ENCODE data around the gene ABCC11. TPM values are rescaled to one million over a fixed set of nuclear protein-coding genes. Genes with fewer than 3 reads are reported as not detected.
A peak's percentile ranks its signal among the peaks of the same experiment; 100 is the strongest.

Gene ABCC11
- polyA plus RNA-seq, 2 of the 4 experiments (the other 2 are of a cell fraction), result 0.19 to 0.21 TPM

DNA sequence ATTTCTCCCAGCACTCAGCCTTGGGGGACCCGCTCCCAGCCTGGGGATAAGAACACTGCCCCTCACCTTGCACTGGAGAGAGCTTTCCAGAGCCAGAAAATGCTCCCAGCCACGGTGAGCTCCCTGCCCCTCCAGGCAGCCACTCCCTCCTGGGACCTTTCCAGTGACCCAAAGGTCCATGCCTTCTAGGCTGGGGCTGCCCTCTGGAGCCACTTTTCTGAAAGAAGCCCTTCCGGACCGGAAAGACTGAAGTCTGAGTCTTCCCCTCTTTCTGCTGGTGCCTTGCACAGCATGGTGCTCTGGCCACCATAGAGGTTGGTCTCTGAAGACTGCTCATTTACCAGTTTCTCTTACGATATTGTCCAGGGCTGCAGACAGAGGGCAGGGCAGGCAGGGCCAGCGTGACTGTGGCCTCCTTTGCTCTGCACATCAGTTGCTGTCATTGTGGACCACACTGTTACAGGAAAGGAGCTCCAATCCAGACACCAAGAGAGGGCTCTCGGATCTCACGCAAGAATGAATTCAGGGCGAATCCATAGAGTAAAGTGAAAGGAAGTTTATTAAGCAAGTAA, 84.4 kb downstream of the ABCC11 start:
- Histone ChIP-seq H3K27ac (peak overlapping the region; percentile 33 to 36; a peak in 3 of 6 replicates), H3K9me3 (no peaks in the 10 kb centered on the region), H3K4me2 (no peak overlapping the region), H3K4me1 (peaks cover 33% of the 10 kb centered on the region), H3K4me3 (no peak overlapping the region)
- no peak for FAIRE-seq
- ChIA-PET CTCF (interaction anchor here (1.2 to 6.8 kb wide), 3 partner anchors 1019 to 1215 kb away, joined by 4 to 82 read pairs (median 36); partner anchors contain the start of gene NETO2), POLR2A (no interaction called here)
- WGBS (ENCODE audit: missing lambda C conversion rate), result 89% methylated on average over 9 of the region's 9 CpGs
- no peak for TF ChIP-seq ZFP36 (IDR thresholded peaks at IDR 0.05; ENCODE audit: borderline replicate concordance, partially characterized antibody)
- TF ChIP-seq, protein P1, sequence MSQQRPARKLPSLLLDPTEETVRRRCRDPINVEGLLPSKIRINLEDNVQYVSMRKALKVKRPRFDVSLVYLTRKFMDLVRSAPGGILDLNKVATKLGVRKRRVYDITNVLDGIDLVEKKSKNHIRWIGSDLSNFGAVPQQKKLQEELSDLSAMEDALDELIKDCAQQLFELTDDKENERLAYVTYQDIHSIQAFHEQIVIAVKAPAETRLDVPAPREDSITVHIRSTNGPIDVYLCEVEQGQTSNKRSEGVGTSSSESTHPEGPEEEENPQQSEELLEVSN (IDR thresholded peaks at IDR 0.05; ENCODE audit: borderline replicate concordance, low read depth), result no peak
- no peak for TF ChIP-seq CHD4 (IDR thresholded peaks at IDR 0.05; ENCODE audit: borderline replicate concordance)
- no peak for TF ChIP-seq RNF2 (IDR thresholded peaks at IDR 0.05; ENCODE audit: borderline replicate concordance, low read depth)
- no peak for TF ChIP-seq SMC3 (IDR thresholded peaks at IDR 0.05)
- no peak for TF ChIP-seq EHMT2 (IDR thresholded peaks at IDR 0.05; ENCODE audit: low read depth)
- TF ChIP-seq NFE2L2 (conservative IDR thresholded peaks at IDR 0.05; ENCODE audit: low read length), result no peak
- TF ChIP-seq EP300 (IDR thresholded peaks at IDR 0.05), result no peak
- TF ChIP-seq, protein P2, sequence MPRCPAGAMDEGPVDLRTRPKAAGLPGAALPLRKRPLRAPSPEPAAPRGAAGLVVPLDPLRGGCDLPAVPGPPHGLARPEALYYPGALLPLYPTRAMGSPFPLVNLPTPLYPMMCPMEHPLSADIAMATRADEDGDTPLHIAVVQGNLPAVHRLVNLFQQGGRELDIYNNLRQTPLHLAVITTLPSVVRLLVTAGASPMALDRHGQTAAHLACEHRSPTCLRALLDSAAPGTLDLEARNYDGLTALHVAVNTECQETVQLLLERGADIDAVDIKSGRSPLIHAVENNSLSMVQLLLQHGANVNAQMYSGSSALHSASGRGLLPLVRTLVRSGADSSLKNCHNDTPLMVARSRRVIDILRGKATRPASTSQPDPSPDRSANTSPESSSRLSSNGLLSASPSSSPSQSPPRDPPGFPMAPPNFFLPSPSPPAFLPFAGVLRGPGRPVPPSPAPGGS (IDR thresholded peaks at IDR 0.05), result no peak
- TF ChIP-seq CHD2 (IDR thresholded peaks at IDR 0.05; ENCODE audit: low read length, partially characterized antibody), result no peak
- no peak for TF ChIP-seq MAZ (IDR thresholded peaks at IDR 0.05; ENCODE audit: borderline replicate concordance, low read depth, low read length)
- no peak for TF ChIP-seq FOSL2 (IDR thresholded peaks at IDR 0.05)
- TF ChIP-seq FOSL2 (CRISPR knock-in tag; IDR thresholded peaks at IDR 0.05), result no peak
- TF ChIP-seq KDM5A (IDR thresholded peaks at IDR 0.05), result no peak
- TF ChIP-seq, protein P3, sequence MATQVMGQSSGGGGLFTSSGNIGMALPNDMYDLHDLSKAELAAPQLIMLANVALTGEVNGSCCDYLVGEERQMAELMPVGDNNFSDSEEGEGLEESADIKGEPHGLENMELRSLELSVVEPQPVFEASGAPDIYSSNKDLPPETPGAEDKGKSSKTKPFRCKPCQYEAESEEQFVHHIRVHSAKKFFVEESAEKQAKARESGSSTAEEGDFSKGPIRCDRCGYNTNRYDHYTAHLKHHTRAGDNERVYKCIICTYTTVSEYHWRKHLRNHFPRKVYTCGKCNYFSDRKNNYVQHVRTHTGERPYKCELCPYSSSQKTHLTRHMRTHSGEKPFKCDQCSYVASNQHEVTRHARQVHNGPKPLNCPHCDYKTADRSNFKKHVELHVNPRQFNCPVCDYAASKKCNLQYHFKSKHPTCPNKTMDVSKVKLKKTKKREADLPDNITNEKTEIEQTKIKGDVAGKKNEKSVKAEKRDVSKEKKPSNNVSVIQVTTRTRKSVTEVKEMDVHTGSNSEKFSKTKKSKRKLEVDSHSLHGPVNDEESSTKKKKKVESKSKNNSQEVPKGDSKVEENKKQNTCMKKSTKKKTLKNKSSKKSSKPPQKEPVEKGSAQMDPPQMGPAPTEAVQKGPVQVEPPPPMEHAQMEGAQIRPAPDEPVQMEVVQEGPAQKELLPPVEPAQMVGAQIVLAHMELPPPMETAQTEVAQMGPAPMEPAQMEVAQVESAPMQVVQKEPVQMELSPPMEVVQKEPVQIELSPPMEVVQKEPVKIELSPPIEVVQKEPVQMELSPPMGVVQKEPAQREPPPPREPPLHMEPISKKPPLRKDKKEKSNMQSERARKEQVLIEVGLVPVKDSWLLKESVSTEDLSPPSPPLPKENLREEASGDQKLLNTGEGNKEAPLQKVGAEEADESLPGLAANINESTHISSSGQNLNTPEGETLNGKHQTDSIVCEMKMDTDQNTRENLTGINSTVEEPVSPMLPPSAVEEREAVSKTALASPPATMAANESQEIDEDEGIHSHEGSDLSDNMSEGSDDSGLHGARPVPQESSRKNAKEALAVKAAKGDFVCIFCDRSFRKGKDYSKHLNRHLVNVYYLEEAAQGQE (IDR thresholded peaks at IDR 0.05), result no peak
- TF ChIP-seq JUNB (IDR thresholded peaks at IDR 0.05), result no peak
- TF ChIP-seq JUN (IDR thresholded peaks at IDR 0.05), result no peak
- no peak for TF ChIP-seq RAD21 (conservative IDR thresholded peaks at IDR 0.05 in 1 of 2, IDR thresholded peaks at IDR 0.05 in 1 of 2)
- no peak for ATAC-seq
- no peak for DNase-seq (ENCODE audit: low read depth in 1 of 2, low spot score in 1 of 2)

DNA sequence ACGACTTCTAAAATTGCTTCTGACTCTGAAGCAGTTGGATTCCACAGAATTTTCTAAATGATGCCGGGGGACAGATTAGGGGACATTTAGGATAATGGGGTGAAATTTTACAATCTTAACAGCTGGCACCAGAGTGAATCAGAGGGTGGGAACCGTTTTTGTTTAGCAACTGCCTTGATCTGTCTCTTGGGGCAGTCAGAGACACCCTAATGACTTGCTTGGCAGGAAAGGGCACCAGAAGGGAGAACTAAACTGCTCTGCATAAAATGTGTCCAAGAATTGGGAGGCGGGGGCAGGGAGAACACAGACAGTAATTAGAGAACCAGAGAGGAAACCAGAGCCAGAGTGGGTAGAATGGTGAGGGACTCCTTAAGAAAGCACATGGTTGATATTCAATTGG, 85.4 kb downstream of the ABCC11 start:
- Histone ChIP-seq H3K4me3 (no peak overlapping the region), H3K4me1 (peaks cover 43% of the 10 kb centered on the region), H3K27ac (peak overlapping the region; percentile 29 to 36; a peak in 2 of 6 replicates), H3K4me2 (no peak overlapping the region), H3K9me3 (no peaks in the 10 kb centered on the region)
- ChIA-PET CTCF (interaction anchor here (0.9 to 3.8 kb wide), 4 partner anchors 39 to 1124 kb away, joined by 3 to 15 read pairs (median 4); partner anchors contain the start of gene NETO2), POLR2A (no interaction called here)
- DNase-seq (ENCODE audit: low read depth in 1 of 2, low spot score in 1 of 2), result no peak
- ATAC-seq, result no peak
- 65% methylated on average over 4 of the region's 4 CpGs for WGBS (ENCODE audit: missing lambda C conversion rate)
- TF ChIP-seq RNF2 (IDR thresholded peaks at IDR 0.05; ENCODE audit: borderline replicate concordance, low read depth), result no peak
- TF ChIP-seq FOSB (CRISPR knock-in tag; IDR thresholded peaks at IDR 0.05), result no peak
- no peak for TF ChIP-seq CHD2 (IDR thresholded peaks at IDR 0.05; ENCODE audit: low read length, partially characterized antibody)
- TF ChIP-seq MYC (IDR thresholded peaks at IDR 0.05; ENCODE audit: borderline replicate concordance, low read length), result no peak
- no peak for TF ChIP-seq ZC3H11A (IDR thresholded peaks at IDR 0.05)
- TF ChIP-seq GATA3 (IDR thresholded peaks at IDR 0.05; ENCODE audit: borderline replicate concordance), result no peak
- TF ChIP-seq HOXB13 (CRISPR knock-in tag; IDR thresholded peaks at IDR 0.05; ENCODE audit: low read depth), result no peak
- no peak for TF ChIP-seq TFCP2L1 (CRISPR knock-in tag; IDR thresholded peaks at IDR 0.05)
- no peak for TF ChIP-seq EHF (CRISPR knock-in tag; IDR thresholded peaks at IDR 0.05)
- TF ChIP-seq, protein P3 (IDR thresholded peaks at IDR 0.05), result no peak
- FAIRE-seq, result no peak
